GM23338 (cell line): Measurements from ENCODE around the gene WNT10A. TPM values are rescaled to one million over a fixed set of nuclear protein-coding genes. Genes with fewer than 3 reads are reported as not detected.

ENCODE experiments used
- ATAC-seq: fragments of 200-7000 bp; cut with Tn5 transposase; 3 replicates; pipeline ENCODE4 v1.9.1; 2020
- DNase-seq: peaks from one replicate; pipeline ENCODE4 v3.0.0-alpha.2; 2015; ENCODE audit warnings: low spot score
- H2AFZ ChIP-seq: fragments of 200-600 bp; sonication (generic); 2 replicates; pipeline ENCODE4 v1.8.0; 2016; ENCODE audit warnings: antibody characterized with exemption, mild to moderate bottlenecking, moderate library complexity
- H3F3A ChIP-seq: fragments of 200-600 bp; sonication (generic); replicated peaks from 2 replicates; pipeline ENCODE4 v1.8.0; 2017; ENCODE audit warnings: antibody characterized with exemption, mixed run types, low read depth
- H3K27ac ChIP-seq: fragments of 200-600 bp; sonication (generic); 2 replicates; pipeline ENCODE4 v1.6.1; 2016; ENCODE audit warnings: low read depth
- H3K27me3 ChIP-seq: fragments of 200-600 bp; sonication (generic); 2 replicates; pipeline ENCODE4 v1.8.0; 2016; ENCODE audit warnings: mild to moderate bottlenecking, mixed run types, moderate library complexity; ENCODE audit not compliant: insufficient read depth
- H3K36me3 ChIP-seq: fragments of 200-600 bp; sonication (generic); 2 replicates; pipeline ENCODE4 v1.8.0; 2016; ENCODE audit warnings: mild to moderate bottlenecking; ENCODE audit not compliant: insufficient read depth
- H3K4me1 ChIP-seq: fragments of 200-600 bp; sonication (generic); 2 replicates; pipeline ENCODE4 v1.8.0; 2016; ENCODE audit warnings: mild to moderate bottlenecking, moderate library complexity; ENCODE audit not compliant: insufficient read depth
- H3K4me2 ChIP-seq: fragments of 200-600 bp; sonication (generic); 2 replicates; pipeline ENCODE4 v1.7.1; 2017; ENCODE audit warnings: mixed run types
- H3K4me3 ChIP-seq: fragments of 200-600 bp; sonication (generic); 2 replicates; pipeline ENCODE4 v1.6.1; 2016; ENCODE audit warnings: mixed run types
- H3K79me2 ChIP-seq: fragments of 200-600 bp; sonication (generic); replicated peaks from 2 replicates; pipeline ENCODE4 v1.8.0; 2017; ENCODE audit warnings: mild to moderate bottlenecking; ENCODE audit not compliant: insufficient read depth
- H3K9me2 ChIP-seq: fragments of 200-600 bp; sonication (generic); 2 replicates; pipeline ENCODE4 v1.8.0; 2017; ENCODE audit not compliant: insufficient read depth
- H4K20me1 ChIP-seq: fragments of 200-600 bp; sonication (generic); replicated peaks from 2 replicates; pipeline ENCODE4 v1.8.0; 2017; ENCODE audit warnings: mild to moderate bottlenecking; ENCODE audit not compliant: insufficient read depth
- H3K27ac Mint-ChIP-seq: 2 replicates; pipeline ENCODE4 v1.8.0; 2020; ENCODE audit warnings: inconsistent platforms, mild to moderate bottlenecking, moderate library complexity, mixed read lengths
- H3K27me3 Mint-ChIP-seq: 3 replicates; pipeline ENCODE4 v1.8.0; 2022; ENCODE audit warnings: low read depth, mild to moderate bottlenecking, moderate library complexity, mixed read lengths, inconsistent platforms; ENCODE audit not compliant: insufficient read depth, poor library complexity
- H3K36me3 Mint-ChIP-seq: 3 replicates; pipeline ENCODE4 v1.8.0; 2021; ENCODE audit warnings: low read depth, mild to moderate bottlenecking, inconsistent platforms, moderate library complexity, mixed read lengths
- H3K4me1 Mint-ChIP-seq: 3 replicates; pipeline ENCODE4 v1.8.0; 2020; ENCODE audit warnings: mild to moderate bottlenecking, inconsistent platforms, mixed read lengths
- H3K4me3 Mint-ChIP-seq: 3 replicates; pipeline ENCODE4 v1.8.0; 2021; ENCODE audit warnings: moderate library complexity, mild to moderate bottlenecking, inconsistent platforms, mixed read lengths
- H3K9me3 Mint-ChIP-seq: 3 replicates; pipeline ENCODE4 v1.8.0; 2020; ENCODE audit warnings: moderate library complexity, mild to moderate bottlenecking, inconsistent platforms, mixed read lengths
- CREB1 ChIP-seq: fragments of 250-450 bp; sonication (Bioruptor Pico); IDR thresholded peaks from 2 replicates; pipeline ENCODE4 v1.5.0; 2020; ENCODE audit warnings: low read depth, mild to moderate bottlenecking, moderate library complexity
- JUNB ChIP-seq: IDR thresholded peaks from one replicate; pipeline ENCODE4 v1.6.1; 2016; ENCODE audit warnings: antibody characterized with exemption; ENCODE audit not compliant: unreplicated experiment
- NANOG ChIP-seq: IDR thresholded peaks from 2 replicates; pipeline ENCODE4 v1.6.1; 2016; ENCODE audit warnings: antibody characterized with exemption, borderline replicate concordance
- POLR2AphosphoS5 ChIP-seq: IDR thresholded peaks from 2 replicates; pipeline ENCODE4 v1.6.1; 2016; ENCODE audit warnings: antibody characterized with exemption, low read depth
- STAT1 ChIP-seq: IDR thresholded peaks from one replicate; pipeline ENCODE4 v1.6.1; 2016; ENCODE audit warnings: antibody characterized with exemption; ENCODE audit not compliant: unreplicated experiment
- ZNF114 ChIP-seq: fragments of 250-450 bp; sonication (Bioruptor Pico); IDR thresholded peaks from 2 replicates; pipeline ENCODE4 v1.5.0; 2020; ENCODE audit warnings: mild to moderate bottlenecking, moderate library complexity
- ZNF331 ChIP-seq: fragments of 250-450 bp; sonication (Bioruptor Pico); IDR thresholded peaks from 2 replicates; pipeline ENCODE4 v1.5.0; 2020; ENCODE audit warnings: low read depth, mild to moderate bottlenecking, moderate library complexity
- polyA plus RNA-seq: library from polyadenylated mRNA; unstranded; fragments of >200 nt; fragmentation: Nextera tagmentation; extraction: Ambion mirVana; gene quantifications from 2 replicates; pipeline ENCODE4 v1.2.1, GENCODE V29; 2016
- total RNA-seq: library from RNA; depleted of rRNA; stranded (reverse); fragments of >200 nt; shearing (Covaris generic); gene quantifications from 2 replicates; pipeline ENCODE4 v1.2.3, GENCODE V29; 2014
- TF ChIP-seq, protein P1 (sequence below): IDR thresholded peaks from one replicate; pipeline ENCODE4 v1.6.1; 2018; ENCODE audit warnings: antibody characterized with exemption; ENCODE audit not compliant: unreplicated experiment
- TF ChIP-seq, protein P2 (sequence below): IDR thresholded peaks from 2 replicates; pipeline ENCODE4 v1.6.1; 2016; ENCODE audit warnings: antibody characterized with exemption
- TF ChIP-seq, protein P3 (sequence below), 2 experiments: fragments of 200-600 bp in 1 of 2; sonication (generic) in 1 of 2; conservative IDR thresholded peaks; 2 replicates each; pipeline versions ENCODE4 v1.5.1 to v1.6.1; 2016 to 2017; ENCODE audit warnings: antibody characterized with exemption in 2 of 2, low read depth in 2 of 2, mild to moderate bottlenecking in 2 of 2, moderate library complexity in 1 of 2

Gene WNT10A
- total and polyA plus RNA-seq, 2 experiments from 2014 or later, result not detected

DNA sequence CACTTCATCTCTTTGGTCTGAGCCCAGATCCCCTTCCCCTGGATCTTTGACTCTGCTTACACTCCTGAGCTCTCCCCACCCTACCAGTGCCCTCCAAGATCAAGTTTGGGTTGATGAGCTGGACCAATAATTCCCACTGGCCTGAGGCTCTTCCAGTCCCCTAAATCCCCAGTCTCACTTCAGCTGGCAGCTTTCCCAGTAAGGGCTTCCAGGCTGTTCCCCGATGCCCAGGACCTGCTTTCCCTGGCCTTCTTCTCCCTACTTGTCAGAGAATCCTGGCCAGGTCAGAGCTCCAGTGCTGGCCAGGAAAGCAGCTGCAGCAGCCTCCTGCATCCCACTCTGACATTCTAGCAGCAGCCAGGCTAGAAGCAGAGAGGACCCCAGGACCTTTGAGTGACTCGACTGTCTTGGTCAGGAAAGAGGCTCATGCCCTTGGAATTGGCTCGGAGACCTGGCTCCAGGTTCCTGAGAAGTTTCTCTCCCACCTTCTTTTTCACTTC is 17.6 kb upstream of the WNT10A start:
- H3K4me1 ChIP-seq, result peaks cover 19% of the 10 kb centered on the region
- Mint-ChIP-seq H3K27me3 (peaks cover 93% of the 10 kb centered on the region), H3K9me3 (no peaks in the 10 kb centered on the region; the same call in 2 of the 3 replicates), H3K27ac (no peak overlapping the region), H3K4me1 (peaks cover 28% of the 10 kb centered on the region), H3K36me3 (no peaks in the 10 kb centered on the region), H3K4me3 (no peak overlapping the region)
- H3K9me2 ChIP-seq, result no peaks in the 10 kb centered on the region
- H3K4me2 ChIP-seq, result no peak overlapping the region
- no peak for ATAC-seq
- peaks cover 5% of the 10 kb centered on the region for H4K20me1 ChIP-seq
- H3K4me3 ChIP-seq, result no peak overlapping the region
- no peak for DNase-seq
- H3K27ac ChIP-seq, result no peak overlapping the region
- no peaks in the 10 kb centered on the region for H3K79me2 ChIP-seq
- TF ChIP-seq ZNF331 (no peak), POLR2AphosphoS5 (no peak), STAT1 (no peak), JUNB (no peak), NANOG (no peak)
- TF ChIP-seq, protein P1, sequence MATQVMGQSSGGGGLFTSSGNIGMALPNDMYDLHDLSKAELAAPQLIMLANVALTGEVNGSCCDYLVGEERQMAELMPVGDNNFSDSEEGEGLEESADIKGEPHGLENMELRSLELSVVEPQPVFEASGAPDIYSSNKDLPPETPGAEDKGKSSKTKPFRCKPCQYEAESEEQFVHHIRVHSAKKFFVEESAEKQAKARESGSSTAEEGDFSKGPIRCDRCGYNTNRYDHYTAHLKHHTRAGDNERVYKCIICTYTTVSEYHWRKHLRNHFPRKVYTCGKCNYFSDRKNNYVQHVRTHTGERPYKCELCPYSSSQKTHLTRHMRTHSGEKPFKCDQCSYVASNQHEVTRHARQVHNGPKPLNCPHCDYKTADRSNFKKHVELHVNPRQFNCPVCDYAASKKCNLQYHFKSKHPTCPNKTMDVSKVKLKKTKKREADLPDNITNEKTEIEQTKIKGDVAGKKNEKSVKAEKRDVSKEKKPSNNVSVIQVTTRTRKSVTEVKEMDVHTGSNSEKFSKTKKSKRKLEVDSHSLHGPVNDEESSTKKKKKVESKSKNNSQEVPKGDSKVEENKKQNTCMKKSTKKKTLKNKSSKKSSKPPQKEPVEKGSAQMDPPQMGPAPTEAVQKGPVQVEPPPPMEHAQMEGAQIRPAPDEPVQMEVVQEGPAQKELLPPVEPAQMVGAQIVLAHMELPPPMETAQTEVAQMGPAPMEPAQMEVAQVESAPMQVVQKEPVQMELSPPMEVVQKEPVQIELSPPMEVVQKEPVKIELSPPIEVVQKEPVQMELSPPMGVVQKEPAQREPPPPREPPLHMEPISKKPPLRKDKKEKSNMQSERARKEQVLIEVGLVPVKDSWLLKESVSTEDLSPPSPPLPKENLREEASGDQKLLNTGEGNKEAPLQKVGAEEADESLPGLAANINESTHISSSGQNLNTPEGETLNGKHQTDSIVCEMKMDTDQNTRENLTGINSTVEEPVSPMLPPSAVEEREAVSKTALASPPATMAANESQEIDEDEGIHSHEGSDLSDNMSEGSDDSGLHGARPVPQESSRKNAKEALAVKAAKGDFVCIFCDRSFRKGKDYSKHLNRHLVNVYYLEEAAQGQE, result no peak
- TF ChIP-seq, protein P2, sequence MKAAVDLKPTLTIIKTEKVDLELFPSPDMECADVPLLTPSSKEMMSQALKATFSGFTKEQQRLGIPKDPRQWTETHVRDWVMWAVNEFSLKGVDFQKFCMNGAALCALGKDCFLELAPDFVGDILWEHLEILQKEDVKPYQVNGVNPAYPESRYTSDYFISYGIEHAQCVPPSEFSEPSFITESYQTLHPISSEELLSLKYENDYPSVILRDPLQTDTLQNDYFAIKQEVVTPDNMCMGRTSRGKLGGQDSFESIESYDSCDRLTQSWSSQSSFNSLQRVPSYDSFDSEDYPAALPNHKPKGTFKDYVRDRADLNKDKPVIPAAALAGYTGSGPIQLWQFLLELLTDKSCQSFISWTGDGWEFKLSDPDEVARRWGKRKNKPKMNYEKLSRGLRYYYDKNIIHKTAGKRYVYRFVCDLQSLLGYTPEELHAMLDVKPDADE, result no peak
- peaks cover 96% of the 10 kb centered on the region for H3K27me3 ChIP-seq
- H2AFZ ChIP-seq, result no peak overlapping the region
- 0 out of 2 replicates have a peak, but pooled peaks cover 14% of the 10 kb centered on the region for H3F3A ChIP-seq
- H3K36me3 ChIP-seq, result no peaks in the 10 kb centered on the region; the same call in 1 of the 2 replicates

DNA sequence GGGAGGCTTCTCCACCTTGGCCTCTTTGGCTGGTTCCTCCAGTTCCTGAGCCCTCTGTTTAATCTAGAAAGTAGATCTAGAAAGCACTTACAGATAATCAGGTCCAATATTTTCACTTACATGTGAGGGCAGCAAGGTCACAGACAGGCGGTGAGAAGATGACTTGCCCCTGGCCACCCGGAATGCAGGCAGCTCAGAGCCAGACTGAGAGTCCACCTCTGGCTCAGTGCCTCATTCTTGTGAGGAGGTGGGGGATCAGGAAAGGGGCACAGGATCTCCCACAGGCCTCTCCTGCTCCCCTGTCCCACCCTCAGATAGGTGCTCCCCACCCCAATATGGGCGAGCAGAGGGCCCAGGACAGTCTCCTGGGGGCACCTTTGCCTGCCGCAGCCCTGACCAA is 15.3 kb upstream of the WNT10A start:
- Histone ChIP-seq H3F3A (0 out of 2 replicates have a peak, but pooled peaks cover 7% of the 10 kb centered on the region), H3K27ac (no peak overlapping the region), H3K79me2 (no peaks in the 10 kb centered on the region), H3K27me3 (peaks cover 97% of the 10 kb centered on the region), H3K9me2 (no peaks in the 10 kb centered on the region), H2AFZ (no peak overlapping the region), H3K4me2 (no peak overlapping the region), H4K20me1 (0 out of 2 replicates have a peak, but pooled peaks cover 2% of the 10 kb centered on the region), H3K4me1 (peaks cover 10% of the 10 kb centered on the region), H3K36me3 (no peaks in the 10 kb centered on the region), H3K4me3 (no peak overlapping the region)
- no peak overlapping the region for H3K27ac Mint-ChIP-seq
- ATAC-seq (no peak), DNase-seq (no peak)
- H3K4me1 Mint-ChIP-seq, result peaks cover 12% of the 10 kb centered on the region
- no peak overlapping the region for H3K4me3 Mint-ChIP-seq
- peaks cover 97% of the 10 kb centered on the region for H3K27me3 Mint-ChIP-seq
- H3K36me3 Mint-ChIP-seq, result no peaks in the 10 kb centered on the region; the same call in 2 of the 3 replicates
- H3K9me3 Mint-ChIP-seq, result no peaks in the 10 kb centered on the region; the same call in 2 of the 3 replicates
- TF ChIP-seq, protein P2, result no peak
- TF ChIP-seq, protein P3, sequence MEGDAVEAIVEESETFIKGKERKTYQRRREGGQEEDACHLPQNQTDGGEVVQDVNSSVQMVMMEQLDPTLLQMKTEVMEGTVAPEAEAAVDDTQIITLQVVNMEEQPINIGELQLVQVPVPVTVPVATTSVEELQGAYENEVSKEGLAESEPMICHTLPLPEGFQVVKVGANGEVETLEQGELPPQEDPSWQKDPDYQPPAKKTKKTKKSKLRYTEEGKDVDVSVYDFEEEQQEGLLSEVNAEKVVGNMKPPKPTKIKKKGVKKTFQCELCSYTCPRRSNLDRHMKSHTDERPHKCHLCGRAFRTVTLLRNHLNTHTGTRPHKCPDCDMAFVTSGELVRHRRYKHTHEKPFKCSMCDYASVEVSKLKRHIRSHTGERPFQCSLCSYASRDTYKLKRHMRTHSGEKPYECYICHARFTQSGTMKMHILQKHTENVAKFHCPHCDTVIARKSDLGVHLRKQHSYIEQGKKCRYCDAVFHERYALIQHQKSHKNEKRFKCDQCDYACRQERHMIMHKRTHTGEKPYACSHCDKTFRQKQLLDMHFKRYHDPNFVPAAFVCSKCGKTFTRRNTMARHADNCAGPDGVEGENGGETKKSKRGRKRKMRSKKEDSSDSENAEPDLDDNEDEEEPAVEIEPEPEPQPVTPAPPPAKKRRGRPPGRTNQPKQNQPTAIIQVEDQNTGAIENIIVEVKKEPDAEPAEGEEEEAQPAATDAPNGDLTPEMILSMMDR (conservative IDR thresholded peaks at IDR 0.05; ENCODE audit: low read depth in 2 of 2), result no peak
- no peak for TF ChIP-seq ZNF114 (CRISPR knock-in tag)
- TF ChIP-seq, protein P1, result no peak
- TF ChIP-seq CREB1, result no peak
